ENCODE results near the gene RAB28. TPM values are rescaled to one million over a fixed set of nuclear protein-coding genes. Genes with fewer than 3 reads are reported as not detected.

The RAB28 gene
- 29.8 and 61.8 TPM in 2 replicates for total RNA-seq (2014; rRNA removed; shearing (Covaris generic); ENCODE audit: low replicate concordance)

GRCh38 chr4:13484122-13484748 is at the start of gene RAB28:
Gene RAB28 (minus strand): TSS chr4:13484340.
- no peaks in the 10 kb centered on the region; the same call in 1 of the 2 replicates for H4K20me1 ChIP-seq (ENCODE audit: insufficient read depth, low read depth, low read length)
- H3K79me2 ChIP-seq (ENCODE audit: low read length), result peaks cover 48% of the 10 kb centered on the region
- H3K9ac ChIP-seq (ENCODE audit: low read length), result peak within 1 kb of the TSS; percentile 93
- H2AFZ ChIP-seq (ENCODE audit: low read length), result peak within 1 kb of the TSS; percentile 86
- no peaks in the 10 kb centered on the region for H3K9me2 ChIP-seq (replicated peaks; ENCODE audit: insufficient read depth, low read length)
- no peaks in the 10 kb centered on the region for H3K27me3 ChIP-seq (ENCODE audit: low read length)
- H3K4me2 ChIP-seq (ENCODE audit: low read depth, low read length, poor library complexity, severe bottlenecking), result peak within 1 kb of the TSS; percentile 81
- no peaks in the 10 kb centered on the region for H3K36me3 ChIP-seq (ENCODE audit: insufficient read depth, low read length)
- H3K27ac ChIP-seq (ENCODE audit: low read length), result peak within 1 kb of the TSS; percentile 79
- DNase-seq, result peak; percentile 97
- peaks cover 42% of the 10 kb centered on the region for H3K4me1 ChIP-seq (ENCODE audit: low read length)
- no peaks in the 10 kb centered on the region for H3K9me3 ChIP-seq (ENCODE audit: low read length)
- H3K4me3 ChIP-seq (ENCODE audit: low read length), result peak within 1 kb of the TSS; percentile 85

DNA sequence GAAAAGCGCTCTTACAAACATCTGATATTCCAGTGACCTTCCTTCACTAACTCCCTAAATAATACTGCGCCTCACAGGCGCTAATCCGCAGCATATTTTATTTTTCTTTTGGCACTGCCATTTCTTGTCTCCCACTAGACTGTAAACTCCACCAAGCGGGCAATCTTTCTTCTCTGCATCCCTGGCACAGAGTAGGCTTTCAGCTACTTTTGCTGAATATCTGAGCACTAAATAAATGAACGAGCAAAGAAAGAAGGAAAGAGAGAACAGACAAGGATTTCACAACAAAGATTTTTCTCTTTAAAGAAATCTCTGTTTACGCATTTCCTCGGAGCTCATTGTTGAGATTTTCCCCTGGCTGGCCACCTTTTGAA is 47.5 kb upstream of the RAB28 start:
- H3K36me3 ChIP-seq (ENCODE audit: insufficient read depth, low read length), result no peaks in the 10 kb centered on the region
- H3K9me2 ChIP-seq (replicated peaks; ENCODE audit: insufficient read depth, low read length), result no peaks in the 10 kb centered on the region
- H3K4me2 ChIP-seq (ENCODE audit: low read depth, low read length, poor library complexity, severe bottlenecking), result no peak overlapping the region
- no peak overlapping the region for H3K9ac ChIP-seq (ENCODE audit: low read length)
- 0 out of 2 replicates have a peak, but pooled peaks cover 2% of the 10 kb centered on the region for H3K27me3 ChIP-seq (ENCODE audit: low read length)
- H3K4me3 ChIP-seq (ENCODE audit: low read length), result no peak overlapping the region
- H3K27ac ChIP-seq (ENCODE audit: low read length), result no peak overlapping the region
- H4K20me1 ChIP-seq (ENCODE audit: insufficient read depth, low read depth, low read length), result no peaks in the 10 kb centered on the region
- no peaks in the 10 kb centered on the region for H3K9me3 ChIP-seq (ENCODE audit: low read length)
- peaks cover 15% of the 10 kb centered on the region for H3K4me1 ChIP-seq (ENCODE audit: low read length)
- no peaks in the 10 kb centered on the region for H3K79me2 ChIP-seq (ENCODE audit: low read length)
- DNase-seq, result no peak
- H2AFZ ChIP-seq (ENCODE audit: low read length), result no peak overlapping the region

DNA sequence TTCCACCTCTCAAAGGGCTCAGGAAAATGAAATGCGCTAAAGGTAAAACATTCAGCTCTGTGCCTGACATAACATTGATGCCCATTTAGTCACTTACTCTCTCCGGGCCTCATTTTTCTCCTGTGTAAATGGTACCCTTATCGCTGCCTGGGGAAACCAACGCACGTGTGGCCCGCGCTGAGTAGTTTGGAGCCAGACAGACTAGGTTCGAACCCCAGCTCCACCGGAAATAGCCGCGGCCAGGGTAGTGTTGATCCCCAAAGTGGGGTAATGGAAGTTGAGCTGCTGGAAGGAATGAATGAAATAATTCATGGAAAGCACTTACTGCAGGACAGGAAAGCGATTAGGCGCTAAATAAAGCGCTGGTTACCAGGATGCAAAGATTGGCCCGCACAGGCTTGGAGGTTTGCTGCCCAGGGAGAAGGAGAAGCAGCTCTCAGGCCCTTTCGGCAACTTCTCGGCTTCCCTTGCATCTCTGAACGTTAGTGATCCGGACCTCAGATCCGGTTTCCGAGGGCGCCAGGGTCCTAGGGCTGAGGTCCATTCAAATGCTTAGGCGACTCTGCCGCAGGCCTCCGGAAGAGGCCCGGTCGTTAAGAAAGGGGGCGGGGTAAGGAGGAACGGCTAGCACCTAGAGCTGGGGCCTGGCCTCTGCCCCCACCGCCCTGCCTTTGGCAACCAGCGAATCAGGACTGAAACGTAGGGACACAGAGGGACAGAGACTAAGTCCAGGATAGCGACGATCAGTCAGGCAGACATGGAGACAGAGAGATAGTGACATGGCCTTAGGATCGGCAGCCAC is 46.9 kb upstream of the RAB28 start:
- Histone ChIP-seq H3K36me3 (ENCODE audit: insufficient read depth, low read length) (no peaks in the 10 kb centered on the region), H3K4me3 (ENCODE audit: low read length) (no peak overlapping the region), H3K9me2 (replicated peaks; ENCODE audit: insufficient read depth, low read length) (no peaks in the 10 kb centered on the region), H3K79me2 (ENCODE audit: low read length) (no peaks in the 10 kb centered on the region), H3K9me3 (ENCODE audit: low read length) (no peaks in the 10 kb centered on the region), H3K4me2 (ENCODE audit: low read depth, low read length, poor library complexity, severe bottlenecking) (no peak overlapping the region), H3K9ac (ENCODE audit: low read length) (no peak overlapping the region), H3K4me1 (ENCODE audit: low read length) (peaks cover 15% of the 10 kb centered on the region), H3K27ac (ENCODE audit: low read length) (no peak overlapping the region), H4K20me1 (ENCODE audit: insufficient read depth, low read depth, low read length) (no peaks in the 10 kb centered on the region), H3K27me3 (ENCODE audit: low read length) (0 out of 2 replicates have a peak, but pooled peaks cover 2% of the 10 kb centered on the region), H2AFZ (ENCODE audit: low read length) (no peak overlapping the region)
- DNase-seq, result no peak

DNA sequence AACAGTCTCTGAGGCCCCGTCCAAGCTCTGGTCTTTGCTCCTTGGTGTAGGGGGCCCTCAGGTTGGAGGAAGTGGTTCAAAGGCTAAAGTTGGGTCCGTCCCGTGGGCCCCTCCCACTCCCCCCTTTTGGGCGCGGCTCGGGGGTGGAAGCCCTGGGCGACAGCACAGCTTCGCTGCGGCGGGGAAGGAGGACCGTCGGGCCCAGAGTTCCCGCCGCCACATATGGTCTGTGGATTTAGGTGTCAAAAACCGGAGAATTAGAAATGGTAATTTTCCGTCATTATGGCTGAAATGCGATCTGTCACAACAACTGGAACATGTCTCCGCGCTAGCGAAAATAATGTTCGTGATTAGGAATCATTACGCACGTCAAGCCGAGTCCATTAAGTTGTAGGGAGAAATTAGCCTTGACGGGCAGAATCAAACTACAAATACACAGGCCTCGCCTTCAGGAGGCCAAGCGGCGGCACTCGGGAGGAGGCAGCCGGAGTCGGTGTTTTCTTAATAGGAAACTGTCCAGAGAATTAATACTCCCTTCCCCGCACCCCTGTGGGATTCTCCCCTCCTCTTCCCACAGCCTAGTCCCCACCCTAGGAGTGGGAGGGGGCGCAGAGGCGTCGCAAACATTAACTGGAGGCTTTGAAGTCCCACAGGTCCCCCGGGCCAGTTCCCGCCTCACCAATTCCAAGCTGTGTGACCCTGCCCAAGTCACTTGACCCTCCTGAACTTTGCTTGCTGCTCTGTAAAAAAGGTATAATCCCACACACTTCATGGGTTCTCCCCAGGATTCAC is 45.2 kb upstream of the RAB28 start:
- H3K9me3 ChIP-seq (ENCODE audit: low read length), result no peaks in the 10 kb centered on the region
- no peak overlapping the region for H3K4me2 ChIP-seq (ENCODE audit: low read depth, low read length, poor library complexity, severe bottlenecking)
- H3K4me3 ChIP-seq (ENCODE audit: low read length), result no peak overlapping the region
- no peak for DNase-seq
- peaks cover 15% of the 10 kb centered on the region for H3K4me1 ChIP-seq (ENCODE audit: low read length)
- no peaks in the 10 kb centered on the region for H3K79me2 ChIP-seq (ENCODE audit: low read length)
- H3K27ac ChIP-seq (ENCODE audit: low read length), result no peak overlapping the region
- no peaks in the 10 kb centered on the region for H3K36me3 ChIP-seq (ENCODE audit: insufficient read depth, low read length)
- no peak overlapping the region for H3K9ac ChIP-seq (ENCODE audit: low read length)
- no peaks in the 10 kb centered on the region for H3K9me2 ChIP-seq (replicated peaks; ENCODE audit: insufficient read depth, low read length)
- H3K27me3 ChIP-seq (ENCODE audit: low read length), result 0 out of 2 replicates have a peak, but pooled peaks cover 2% of the 10 kb centered on the region
- H4K20me1 ChIP-seq (ENCODE audit: insufficient read depth, low read depth, low read length), result no peaks in the 10 kb centered on the region
- H2AFZ ChIP-seq (ENCODE audit: low read length), result no peak overlapping the region

DNA sequence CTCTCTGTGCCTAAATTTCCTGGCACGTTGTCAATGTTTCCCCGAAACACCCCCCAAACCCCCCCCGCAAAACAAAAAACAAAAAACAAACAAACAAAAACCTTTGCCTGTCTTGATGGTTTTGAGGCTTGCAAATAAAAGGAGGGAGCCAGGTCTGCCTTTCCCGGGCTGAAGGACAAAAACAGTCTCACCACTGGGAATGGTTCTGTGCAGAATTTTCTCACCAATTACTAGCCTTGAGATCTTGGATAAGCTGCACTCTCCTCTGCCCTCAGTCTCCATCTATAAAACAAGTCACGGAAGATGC is 44.6 kb upstream of the RAB28 start:
- Histone ChIP-seq H3K9ac (ENCODE audit: low read length) (peak overlapping the region; percentile 43; the same call in 1 of the 2 replicates), H3K4me3 (ENCODE audit: low read length) (peak overlapping the region; percentile 56; the same call in 1 of the 2 replicates)
- no peak for DNase-seq

DNA sequence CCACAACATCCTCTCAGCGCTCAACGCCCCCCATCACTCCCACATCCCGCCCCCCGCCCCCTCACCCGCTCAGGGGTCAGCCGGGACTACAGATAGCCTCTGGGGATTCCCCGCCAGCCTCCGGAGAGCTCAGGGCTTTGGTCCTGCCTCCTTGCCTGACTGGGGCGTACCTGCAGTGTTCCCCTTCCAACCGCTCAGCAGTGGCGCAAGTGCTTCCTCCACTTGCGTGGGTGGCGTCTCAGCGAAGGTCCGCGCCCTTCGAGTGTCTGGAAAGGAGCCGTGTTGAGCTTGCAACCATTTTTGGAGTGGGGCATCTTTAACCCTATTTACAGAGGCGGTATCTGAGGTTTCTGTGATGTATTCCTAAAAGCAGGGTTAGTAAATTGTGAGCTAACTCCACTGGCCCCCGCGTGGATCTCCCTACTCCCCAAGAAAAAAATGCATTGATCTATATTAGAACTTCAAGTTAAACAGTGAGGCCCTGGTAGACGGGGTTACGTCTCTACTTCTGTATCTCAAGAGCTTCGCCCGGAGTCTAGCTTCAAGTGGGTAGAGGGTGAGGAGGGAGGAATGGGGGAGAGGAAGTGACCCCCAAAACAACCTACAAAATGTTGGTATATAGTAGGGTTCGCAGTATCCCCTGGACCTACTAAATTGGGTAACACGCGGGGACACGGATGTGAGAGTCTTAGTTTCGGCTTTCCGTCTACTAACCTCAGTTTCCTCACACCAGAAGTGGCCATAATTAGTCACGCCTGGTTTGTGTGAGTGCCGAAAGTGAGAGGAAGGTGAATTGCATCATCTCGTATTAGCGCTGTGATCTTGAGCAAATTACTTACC is 44.1 kb upstream of the RAB28 start:
- Histone ChIP-seq H3K4me2 (ENCODE audit: low read depth, low read length, poor library complexity, severe bottlenecking) (peak overlapping the region; percentile 61), H3K79me2 (ENCODE audit: low read length) (no peaks in the 10 kb centered on the region), H3K9me3 (ENCODE audit: low read length) (no peaks in the 10 kb centered on the region), H3K4me3 (ENCODE audit: low read length) (peak overlapping the region; percentile 56; the same call in 1 of the 2 replicates), H3K4me1 (ENCODE audit: low read length) (peaks cover 15% of the 10 kb centered on the region), H3K9me2 (replicated peaks; ENCODE audit: insufficient read depth, low read length) (no peaks in the 10 kb centered on the region), H3K27ac (ENCODE audit: low read length) (no peak overlapping the region), H3K9ac (ENCODE audit: low read length) (peak overlapping the region; percentile 43; the same call in 1 of the 2 replicates), H4K20me1 (ENCODE audit: insufficient read depth, low read depth, low read length) (no peaks in the 10 kb centered on the region), H3K36me3 (ENCODE audit: insufficient read depth, low read length) (no peaks in the 10 kb centered on the region), H2AFZ (ENCODE audit: low read length) (peak overlapping the region; percentile 61), H3K27me3 (ENCODE audit: low read length) (0 out of 2 replicates have a peak, but pooled peaks cover 2% of the 10 kb centered on the region)
- DNase-seq, result peak; percentile 58

More for the DNA sequence above, 44.6 kb upstream of the RAB28 start:
- no peaks in the 10 kb centered on the region for H3K9me2 ChIP-seq (replicated peaks; ENCODE audit: insufficient read depth, low read length)
- no peaks in the 10 kb centered on the region for H3K79me2 ChIP-seq (ENCODE audit: low read length)
- H4K20me1 ChIP-seq (ENCODE audit: insufficient read depth, low read depth, low read length), result no peaks in the 10 kb centered on the region
- H3K4me1 ChIP-seq (ENCODE audit: low read length), result peaks cover 15% of the 10 kb centered on the region
- no peak overlapping the region for H3K27ac ChIP-seq (ENCODE audit: low read length)
- H3K36me3 ChIP-seq (ENCODE audit: insufficient read depth, low read length), result no peaks in the 10 kb centered on the region
- no peaks in the 10 kb centered on the region for H3K9me3 ChIP-seq (ENCODE audit: low read length)
- peak overlapping the region; percentile 61 for H3K4me2 ChIP-seq (ENCODE audit: low read depth, low read length, poor library complexity, severe bottlenecking)
- H2AFZ ChIP-seq (ENCODE audit: low read length), result no peak overlapping the region
- 0 out of 2 replicates have a peak, but pooled peaks cover 2% of the 10 kb centered on the region for H3K27me3 ChIP-seq (ENCODE audit: low read length)

- H3K4me2 ChIP-seq (ENCODE audit: low read depth, low read length, poor library complexity, severe bottlenecking), result peak overlapping the region; percentile 61
- no peaks in the 10 kb centered on the region for H3K36me3 ChIP-seq (ENCODE audit: insufficient read depth, low read length)
- H2AFZ ChIP-seq (ENCODE audit: low read length), result no peak overlapping the region
- no peak overlapping the region for H3K9ac ChIP-seq (ENCODE audit: low read length)
- DNase-seq, result no peak
- 0 out of 2 replicates have a peak, but pooled peaks cover 2% of the 10 kb centered on the region for H3K27me3 ChIP-seq (ENCODE audit: low read length)
- H4K20me1 ChIP-seq (ENCODE audit: insufficient read depth, low read depth, low read length), result no peaks in the 10 kb centered on the region
- H3K9me2 ChIP-seq (replicated peaks; ENCODE audit: insufficient read depth, low read length), result no peaks in the 10 kb centered on the region
- H3K27ac ChIP-seq (ENCODE audit: low read length), result no peak overlapping the region
- H3K9me3 ChIP-seq (ENCODE audit: low read length), result no peaks in the 10 kb centered on the region
- no peak overlapping the region for H3K4me3 ChIP-seq (ENCODE audit: low read length)
- no peaks in the 10 kb centered on the region for H3K79me2 ChIP-seq (ENCODE audit: low read length)
- peaks cover 15% of the 10 kb centered on the region for H3K4me1 ChIP-seq (ENCODE audit: low read length)
These were observed 43.2 kb upstream of the RAB28 start for GRCh38 chr4:13527192-13527980.
